GM20431 (cell line): ENCODE measurements around the gene PPP2R5C.

ENCODE experiments used
- in situ Hi-C: fragments of 300-500 bp; cut with MseI, MboI; formaldehyde crosslinking; loops from one replicate; pipeline ENCODE4 v1.15.0; 2020; ENCODE audit warnings: low sequenced_read_pairs; ENCODE audit not compliant: unreplicated experiment

The PPP2R5C gene

GRCh38 chr14:101854366-101854765 lies 92.9 kb downstream of the PPP2R5C start:
- in situ Hi-C loops, result no loop called here

GRCh38 chr14:101855958-101856357 lies 94.4 kb downstream of the PPP2R5C start:
- in situ Hi-C loops, result no loop called here

- in situ Hi-C loops, result no loop called here
Observed at GRCh38 chr14:101856536-101856935, 95.0 kb downstream of the PPP2R5C start.

- in situ Hi-C loops, result no loop called here
Observed at GRCh38 chr14:101857226-101857625, 95.7 kb downstream of the PPP2R5C start.

GRCh38 chr14:101858791-101859537 lies 97.5 kb downstream of the PPP2R5C start:
- in situ Hi-C loops, result no loop called here

GRCh38 chr14:101859538-101859902 lies 98.0 kb downstream of the PPP2R5C start:
- in situ Hi-C loops, result no loop called here

- in situ Hi-C loops, result no loop called here
Observed at GRCh38 chr14:101859958-101860357, 98.4 kb downstream of the PPP2R5C start.

GRCh38 chr14:101861464-101861863 lies 100.0 kb downstream of the PPP2R5C start:
- in situ Hi-C loops, result no loop called here

- in situ Hi-C loops, result no loop called here
Observed at GRCh38 chr14:101862177-101862576, 100.7 kb downstream of the PPP2R5C start.

GRCh38 chr14:101862711-101863110 lies 101.2 kb downstream of the PPP2R5C start:
- in situ Hi-C loops, result no loop called here

- in situ Hi-C loops, result no loop called here
Observed at GRCh38 chr14:101865288-101865687, 103.8 kb downstream of the PPP2R5C start.

- in situ Hi-C loops, result no loop called here
Observed at GRCh38 chr14:101867854-101868253, 106.3 kb downstream of the PPP2R5C start.

GRCh38 chr14:101869217-101869616 lies 107.7 kb downstream of the PPP2R5C start:
- in situ Hi-C loops, result no loop called here

- in situ Hi-C loops, result no loop called here
Observed at GRCh38 chr14:101870273-101870939, 108.9 kb downstream of the PPP2R5C start.

GRCh38 chr14:101872346-101872745 lies 110.8 kb downstream of the PPP2R5C start:
- in situ Hi-C loops, result no loop called here

GRCh38 chr14:101873076-101873825 lies 111.7 kb downstream of the PPP2R5C start:
- in situ Hi-C loops, result no loop called here

GRCh38 chr14:101873991-101874390 lies 112.5 kb downstream of the PPP2R5C start:
- in situ Hi-C loops, result no loop called here

- in situ Hi-C loops, result no loop called here
Observed at GRCh38 chr14:101875041-101875726, 113.7 kb downstream of the PPP2R5C start.

GRCh38 chr14:101875727-101876554 lies 114.4 kb downstream of the PPP2R5C start:
- in situ Hi-C loops, result no loop called here

- in situ Hi-C loops, result no loop called here
Observed at GRCh38 chr14:101876555-101876938, 115.0 kb downstream of the PPP2R5C start.
